Measurements from ENCODE around the gene CDCA5.

Gene CDCA5

DNA sequence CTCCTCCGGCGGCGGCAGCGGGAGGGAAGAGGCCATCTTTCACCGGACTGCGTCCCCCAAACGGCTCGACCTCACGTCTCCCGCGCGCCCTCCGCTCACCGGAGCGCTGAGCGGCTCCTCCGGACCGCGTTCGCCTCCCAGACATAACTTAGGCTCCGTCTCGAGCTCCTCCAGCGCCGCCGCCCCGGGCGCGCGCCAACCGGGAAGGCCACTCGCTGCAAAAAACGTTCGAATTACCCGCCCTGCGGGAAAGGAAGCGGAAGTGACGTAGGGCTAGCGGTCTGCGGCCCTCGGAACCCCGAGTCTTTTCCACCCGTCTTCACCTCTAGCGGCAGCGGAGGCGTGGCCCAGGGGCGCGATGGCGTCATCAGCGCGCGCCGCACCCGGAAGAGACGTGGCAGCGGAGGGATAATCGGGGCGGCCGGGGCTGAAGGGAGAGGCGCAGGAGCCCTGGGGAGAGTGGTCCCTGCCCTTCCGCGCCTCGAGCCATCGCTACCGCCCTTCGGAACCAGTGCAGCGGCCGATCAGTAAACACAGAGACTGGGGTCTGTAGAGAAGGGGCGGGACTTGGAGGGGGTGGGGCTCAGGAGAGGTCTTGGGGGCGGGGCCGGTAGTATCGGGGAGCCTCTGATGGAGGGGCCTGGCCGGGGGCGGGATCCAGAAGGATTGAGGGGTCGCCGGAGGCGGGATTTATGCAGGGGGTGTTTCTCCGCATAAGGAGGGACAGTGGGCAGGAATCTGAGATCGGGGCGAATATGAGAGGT lies at the start of gene CDCA5, which contains the start of gene ZFPL1:
Gene CDCA5, minus strand, starts transcription at position 207 of the 764 bp plus-strand sequence. Its CDS starts 62 bp downstream, at position 145.
Gene ZFPL1, plus strand, starts transcription at position 389 of the 764 bp plus-strand sequence. CDS start 477 bp downstream, outside the sequence.
- in situ Hi-C loops (cut with HindIII; ENCODE audit: low sequenced_read_pairs): no loop called here

- in situ Hi-C loops (cut with HindIII; ENCODE audit: low sequenced_read_pairs): no loop called here
Observed at GRCh38 chr11:65132988-65133700, 49.3 kb upstream of the CDCA5 start.

GRCh38 chr11:65132238-65132987 lies 48.6 kb upstream of the CDCA5 start:
- in situ Hi-C loops (cut with HindIII; ENCODE audit: low sequenced_read_pairs): no loop called here

DNA sequence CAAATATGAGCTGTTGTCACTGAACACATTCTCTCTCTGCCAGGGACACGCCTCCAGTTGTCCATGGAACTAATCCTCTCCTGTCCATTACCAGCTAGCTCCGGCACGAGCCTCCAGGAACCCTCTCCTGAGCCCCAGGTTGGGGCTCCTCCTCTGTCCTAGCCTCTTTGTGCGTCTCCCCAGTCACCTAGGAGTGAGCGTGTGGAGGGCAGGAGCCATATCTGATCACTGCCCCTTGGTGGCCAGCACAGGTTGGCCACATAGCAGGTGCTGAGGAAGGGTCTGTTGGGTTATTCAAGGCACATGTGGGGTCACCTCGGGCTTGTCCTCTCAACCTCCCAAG lies 48.0 kb upstream of the CDCA5 start:
- in situ Hi-C loops (cut with HindIII; ENCODE audit: low sequenced_read_pairs): no loop called here

- in situ Hi-C loops (cut with HindIII; ENCODE audit: low sequenced_read_pairs): no loop called here
Observed at GRCh38 chr11:65131417-65131776, 47.6 kb upstream of the CDCA5 start.

DNA sequence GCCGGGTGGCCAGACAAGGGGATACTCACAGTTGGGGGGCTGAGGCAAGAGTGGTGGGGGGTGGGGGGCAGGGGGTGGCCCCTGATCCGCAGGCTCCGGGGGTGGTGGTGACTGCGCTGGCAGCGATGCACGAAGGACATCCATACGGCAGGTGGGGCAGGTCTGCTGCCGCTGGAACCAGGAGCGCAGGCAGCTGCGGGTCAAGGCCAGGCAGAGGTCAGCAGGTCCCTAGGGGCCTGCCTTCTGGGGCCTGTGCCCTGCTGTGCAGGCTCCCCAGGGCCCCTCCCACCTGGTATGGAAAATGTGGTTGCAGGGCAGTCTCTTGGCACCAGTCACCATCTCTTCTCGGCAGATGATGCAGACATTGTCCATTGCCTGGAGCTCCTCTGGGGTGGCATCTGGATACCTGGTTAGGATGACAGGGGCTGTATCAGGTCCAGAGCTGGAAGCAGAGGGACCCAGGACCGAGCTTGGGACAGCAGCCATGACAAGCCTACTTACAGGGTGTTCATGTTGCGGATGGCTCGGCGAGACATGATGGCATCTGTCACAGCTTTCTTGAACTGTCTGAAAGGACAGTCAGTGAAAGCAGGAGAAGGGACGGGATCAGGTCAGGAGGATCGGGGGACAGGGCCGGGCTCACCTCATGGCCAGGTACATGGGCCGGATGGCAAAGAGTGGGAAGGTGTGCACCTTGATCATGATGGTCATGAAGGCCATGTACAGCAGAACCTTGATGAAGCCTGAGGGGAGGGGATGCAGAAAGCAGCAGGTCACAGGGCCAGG lies 47.0 kb upstream of the CDCA5 start:
- in situ Hi-C loops (cut with HindIII; ENCODE audit: low sequenced_read_pairs): no loop called here

DNA sequence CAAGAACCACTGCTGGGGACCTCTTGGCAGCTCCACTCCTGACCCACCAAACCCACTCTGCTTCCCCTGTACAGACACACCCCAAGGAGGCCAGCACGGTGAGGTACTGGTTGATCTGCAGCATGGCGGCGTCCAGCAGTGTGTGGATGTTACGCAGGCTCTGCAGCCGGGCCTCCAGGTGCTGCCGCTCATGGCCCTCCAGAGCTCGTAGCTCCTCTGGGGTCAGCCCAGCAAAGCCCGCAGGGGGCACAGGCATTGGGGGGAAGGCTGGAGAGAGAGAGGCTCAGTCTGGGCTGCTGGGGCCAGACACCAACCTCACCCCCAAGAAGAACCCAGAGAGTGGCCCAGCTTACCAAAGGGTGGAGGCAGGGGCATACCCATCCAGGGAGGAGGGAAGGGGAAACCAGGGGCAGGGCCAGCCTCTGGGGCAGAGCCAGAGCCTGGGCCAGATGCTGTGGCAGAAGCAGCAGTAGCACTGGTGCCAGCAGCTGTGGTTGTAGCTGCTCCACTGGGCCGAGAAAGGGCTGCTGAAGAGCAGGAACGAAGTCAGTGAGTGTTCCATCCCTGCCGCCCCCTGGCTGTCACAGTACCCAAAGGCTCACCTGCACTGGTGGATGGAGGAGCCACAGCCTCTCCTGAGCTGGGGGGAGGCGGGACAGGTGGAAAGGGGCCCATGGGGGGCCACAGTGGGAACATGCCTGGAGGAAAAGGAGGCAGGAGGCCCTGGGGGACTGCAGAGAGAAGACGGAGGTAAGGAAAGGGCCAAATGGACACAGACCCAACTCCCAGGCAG lies 46.0 kb upstream of the CDCA5 start:
- in situ Hi-C loops (cut with HindIII; ENCODE audit: low sequenced_read_pairs): no loop called here

DNA sequence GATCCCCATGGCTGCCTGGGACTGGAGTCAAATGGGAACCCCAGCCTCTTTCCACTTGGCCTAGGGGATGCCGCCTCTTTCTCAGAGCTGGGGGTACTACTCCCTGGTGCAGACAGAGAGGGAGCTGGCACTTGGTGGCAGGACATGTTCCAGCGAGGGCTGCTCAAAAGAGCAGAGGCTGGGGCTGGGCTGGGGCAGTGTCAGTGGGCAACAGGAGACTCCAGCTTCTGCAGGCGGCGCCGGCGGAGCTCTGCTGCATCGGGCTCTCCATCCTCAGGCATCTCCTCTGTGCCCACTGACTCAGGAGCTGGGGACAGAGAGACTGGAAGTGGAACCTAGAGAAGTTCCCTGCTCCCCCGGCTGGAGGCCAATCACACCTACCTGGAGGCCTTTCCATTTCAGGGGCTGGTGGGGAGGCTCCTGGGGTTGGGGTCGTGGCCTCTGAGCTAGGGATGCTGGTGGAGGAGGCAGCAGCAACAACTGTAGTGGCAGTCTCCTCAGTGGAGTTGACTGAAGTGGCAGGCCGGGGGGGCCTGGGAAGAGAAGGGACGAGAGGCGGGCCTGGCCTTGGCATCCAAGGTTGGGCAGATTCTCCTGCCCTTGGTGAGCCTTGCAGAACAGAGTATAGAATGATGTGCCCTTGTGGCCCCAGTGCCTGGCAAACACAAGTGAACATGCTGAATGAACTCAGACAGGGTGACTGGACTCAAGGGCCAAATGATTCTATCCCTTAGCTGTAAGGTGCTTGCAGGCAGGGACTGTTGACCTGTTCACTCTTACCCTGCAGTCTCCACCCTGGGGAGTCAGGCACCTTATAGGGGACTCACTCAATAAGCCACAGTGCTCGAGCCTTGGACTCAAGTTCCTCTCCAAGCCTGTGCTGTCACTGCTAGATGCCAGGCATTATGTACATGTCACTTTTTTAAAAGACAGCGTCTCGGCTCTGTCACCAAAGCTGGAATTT lies 44.6 kb upstream of the CDCA5 start:
- in situ Hi-C loops (cut with HindIII; ENCODE audit: low sequenced_read_pairs): no loop called here

DNA sequence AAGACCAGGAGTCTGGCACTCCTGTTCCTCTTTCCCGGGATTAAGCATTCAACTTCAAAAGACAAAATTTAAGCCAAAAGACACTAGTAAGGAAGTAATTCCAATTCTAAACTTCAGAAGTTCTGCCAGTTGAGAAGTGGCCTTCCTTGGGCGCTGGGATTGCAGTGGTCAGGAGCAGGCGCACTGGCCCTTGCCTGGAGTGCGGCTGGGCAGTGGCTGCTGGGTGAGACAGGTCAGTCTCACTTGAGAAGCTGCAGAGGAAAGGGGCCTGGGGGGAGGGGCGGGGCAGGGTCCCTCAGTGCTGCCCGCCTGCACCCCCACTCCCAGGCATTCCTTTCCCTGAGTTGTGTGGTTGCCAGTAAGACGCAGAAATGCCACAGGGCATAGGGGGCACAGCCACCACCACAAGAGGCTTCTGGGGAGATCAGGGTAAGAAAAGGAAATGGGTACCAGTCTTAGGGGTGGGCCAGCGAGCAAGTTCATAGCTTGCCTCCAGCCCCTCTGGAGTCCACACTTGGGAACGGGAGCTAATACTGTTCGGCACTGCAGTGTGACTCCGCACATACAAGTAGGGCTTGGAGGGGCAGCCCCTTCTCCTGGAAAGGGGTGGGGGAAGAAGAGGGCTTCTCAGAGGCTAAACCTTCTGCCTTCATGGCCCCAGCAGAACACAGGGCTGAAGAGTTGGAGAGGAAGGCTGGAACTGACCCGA lies 43.8 kb upstream of the CDCA5 start:
- in situ Hi-C loops (cut with HindIII; ENCODE audit: low sequenced_read_pairs): no loop called here

GRCh38 chr11:65126624-65127274 lies 42.9 kb upstream of the CDCA5 start:
- in situ Hi-C loops (cut with HindIII; ENCODE audit: low sequenced_read_pairs): no loop called here

- in situ Hi-C loops (cut with HindIII; ENCODE audit: low sequenced_read_pairs): no loop called here
Observed at GRCh38 chr11:65125197-65126056, 41.6 kb upstream of the CDCA5 start.

GRCh38 chr11:65124480-65125196 lies 40.8 kb upstream of the CDCA5 start:
- in situ Hi-C loops (cut with HindIII; ENCODE audit: low sequenced_read_pairs): no loop called here

DNA sequence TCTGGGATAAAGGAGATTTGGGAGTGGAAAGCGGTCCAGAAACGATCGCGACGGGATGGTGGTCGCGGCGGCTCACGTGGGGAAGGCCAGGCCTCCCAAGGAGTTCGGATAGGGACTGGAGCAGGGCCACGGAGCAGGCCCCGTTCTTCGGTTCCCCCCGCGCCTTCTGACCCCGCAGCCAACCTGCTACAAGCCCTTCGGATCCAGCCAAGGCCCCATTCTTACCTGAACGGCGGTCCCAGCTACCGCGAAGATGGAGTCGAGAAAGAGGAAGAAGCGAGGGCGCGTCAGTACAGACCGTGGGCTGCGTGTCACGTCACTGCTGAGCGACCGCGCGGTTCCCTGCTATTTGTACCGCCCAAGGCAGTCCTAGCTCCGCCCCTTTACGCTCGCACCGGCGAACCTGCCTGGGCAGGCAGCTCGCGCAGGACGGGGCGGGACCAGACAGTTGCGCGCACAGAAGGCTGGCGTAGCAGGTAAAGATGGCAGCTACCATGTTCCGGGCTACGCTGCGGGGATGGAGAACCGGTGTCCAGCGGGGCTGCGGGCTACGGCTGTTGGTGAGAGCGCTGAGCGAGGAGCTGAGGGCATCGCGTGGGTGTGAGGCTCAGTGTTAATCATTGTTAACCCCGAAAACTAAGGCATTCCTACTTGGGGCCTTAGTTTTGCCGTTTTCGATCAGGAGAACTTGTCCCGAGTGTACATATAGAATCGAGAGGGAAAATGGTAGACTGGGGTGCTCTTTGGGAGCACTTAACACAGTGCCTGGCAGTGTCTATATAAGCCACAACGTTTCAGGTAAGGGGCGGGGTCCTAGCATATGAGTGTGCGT lies 38.2 kb upstream of the CDCA5 start, which contains the start of the genes FAU and MRPL49:
Gene FAU, minus strand, starts transcription at position 270 of the 832 bp plus-strand sequence. CDS start 321 bp downstream, outside the sequence.
Gene MRPL49, plus strand, starts transcription at position 457 of the 832 bp plus-strand sequence. Its CDS starts 26 bp downstream, at position 483.
- in situ Hi-C loops (cut with HindIII; ENCODE audit: low sequenced_read_pairs): no loop called here

DNA sequence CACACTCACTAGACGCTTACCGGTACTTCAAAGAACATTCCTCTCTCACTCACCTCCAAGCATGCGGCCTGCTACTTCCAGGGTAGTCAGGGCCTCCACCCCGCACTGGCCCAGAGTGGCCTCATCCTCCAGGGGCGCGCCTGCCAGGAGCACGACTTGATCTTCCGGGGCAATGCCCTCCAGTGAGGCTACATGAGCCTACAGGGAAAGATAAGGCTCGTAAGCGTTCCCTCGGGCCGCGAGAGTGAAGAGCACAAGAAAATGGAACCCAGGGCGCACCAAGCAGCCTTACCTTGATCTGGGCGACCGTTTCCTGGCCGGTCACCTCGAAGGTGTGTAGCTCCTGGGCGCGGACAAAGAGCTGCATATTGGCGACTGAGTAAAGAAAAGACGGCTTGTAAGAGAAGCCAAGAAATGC lies 37.6 kb upstream of the CDCA5 start:
- in situ Hi-C loops (cut with HindIII; ENCODE audit: low sequenced_read_pairs): no loop called here

DNA sequence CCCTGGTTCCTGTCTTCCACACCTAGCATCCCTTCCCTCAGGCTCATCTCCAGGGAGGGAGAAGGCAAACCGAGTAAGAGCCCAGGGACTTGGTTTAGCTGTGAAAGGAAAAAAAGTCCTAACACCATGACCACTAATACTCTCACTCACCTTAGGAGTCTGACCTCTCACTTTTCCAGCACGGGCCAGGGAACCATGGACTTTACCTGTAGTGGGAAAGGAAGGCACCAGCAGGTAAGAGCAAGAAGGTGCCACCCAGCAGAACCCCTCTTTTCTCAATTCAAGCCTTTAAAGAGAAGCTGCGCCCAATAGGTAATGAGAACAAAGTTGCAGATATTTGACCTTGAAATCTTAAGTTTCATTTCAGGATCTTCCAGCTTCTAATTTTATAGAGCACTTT lies 37.0 kb upstream of the CDCA5 start:
- in situ Hi-C loops (cut with HindIII; ENCODE audit: low sequenced_read_pairs): no loop called here

All from endothelial cell of hepatic sinusoid (primary cell).